ENCODE measurements around the gene NOL4L.

The NOL4L gene

DNA sequence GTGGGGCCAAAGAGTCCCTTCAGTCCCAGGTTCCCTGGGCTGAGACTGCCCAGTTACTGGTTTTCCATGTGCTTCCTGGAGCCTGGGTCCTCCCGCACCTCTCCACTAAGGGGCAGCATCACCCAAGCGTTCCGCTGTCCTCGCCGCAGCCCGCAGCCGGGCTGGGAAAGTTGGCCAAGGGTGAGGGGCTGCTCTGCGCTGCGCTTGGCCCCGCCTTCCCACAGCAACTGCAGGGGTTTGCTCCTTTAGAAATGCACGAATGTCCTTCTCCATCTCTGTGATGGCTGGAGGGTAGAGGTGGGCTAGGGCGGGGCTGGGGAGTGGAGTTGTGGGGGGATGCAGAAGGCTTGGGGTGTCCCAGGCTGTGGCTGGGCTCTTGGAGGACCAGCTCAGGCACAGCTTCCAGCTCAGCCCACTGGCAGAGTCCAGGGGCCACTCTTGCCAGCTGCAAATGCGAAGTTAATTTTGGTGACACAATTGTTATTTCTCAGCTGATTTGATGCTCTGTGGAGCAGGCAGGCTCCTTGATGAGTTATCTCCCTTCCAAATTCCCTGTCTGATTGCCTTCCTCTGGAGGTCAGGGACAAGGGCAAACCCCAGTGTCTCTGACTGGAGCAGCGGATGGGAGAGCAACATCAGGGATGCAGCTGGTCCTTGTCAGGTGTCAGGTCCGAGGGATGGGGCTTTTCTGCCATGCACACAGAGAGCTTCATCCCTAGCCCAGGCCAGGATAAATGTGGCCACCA is 63.2 kb downstream of the NOL4L start:
- peak; percentile 71 for DNase-seq

DNA sequence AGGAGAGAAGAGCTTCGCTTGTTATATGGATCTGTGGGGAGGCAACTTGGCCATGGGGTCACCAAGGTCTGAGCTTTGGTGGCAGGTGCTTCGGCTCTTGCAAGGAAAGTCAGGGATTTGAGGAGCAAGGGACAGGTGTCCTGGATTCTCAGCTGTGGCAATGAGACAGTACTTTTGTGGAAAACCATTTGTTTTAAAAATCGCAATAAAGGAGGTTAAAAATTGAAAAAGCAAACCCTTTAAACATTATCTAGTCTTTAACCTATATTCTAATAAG is 64.3 kb downstream of the NOL4L start:
- no peak for DNase-seq

DNA sequence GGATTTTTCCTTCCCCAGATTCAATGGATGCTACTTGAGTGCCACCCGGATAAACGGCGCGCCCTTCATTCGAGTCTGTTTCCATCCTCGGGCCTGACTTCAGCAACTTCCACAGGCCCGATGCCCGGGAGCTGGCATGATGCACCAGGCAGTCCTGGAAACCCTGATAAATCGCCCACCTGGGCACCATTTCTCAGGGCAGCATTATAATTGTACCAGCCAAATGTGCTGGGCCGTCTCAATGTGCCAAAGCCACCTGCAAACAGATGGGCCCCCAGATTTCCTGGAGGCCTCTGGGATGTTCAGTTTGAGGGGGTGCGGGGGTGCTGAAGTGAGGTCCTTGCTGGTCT is 65.8 kb downstream of the NOL4L start:
- DNase-seq: no peak

DNA sequence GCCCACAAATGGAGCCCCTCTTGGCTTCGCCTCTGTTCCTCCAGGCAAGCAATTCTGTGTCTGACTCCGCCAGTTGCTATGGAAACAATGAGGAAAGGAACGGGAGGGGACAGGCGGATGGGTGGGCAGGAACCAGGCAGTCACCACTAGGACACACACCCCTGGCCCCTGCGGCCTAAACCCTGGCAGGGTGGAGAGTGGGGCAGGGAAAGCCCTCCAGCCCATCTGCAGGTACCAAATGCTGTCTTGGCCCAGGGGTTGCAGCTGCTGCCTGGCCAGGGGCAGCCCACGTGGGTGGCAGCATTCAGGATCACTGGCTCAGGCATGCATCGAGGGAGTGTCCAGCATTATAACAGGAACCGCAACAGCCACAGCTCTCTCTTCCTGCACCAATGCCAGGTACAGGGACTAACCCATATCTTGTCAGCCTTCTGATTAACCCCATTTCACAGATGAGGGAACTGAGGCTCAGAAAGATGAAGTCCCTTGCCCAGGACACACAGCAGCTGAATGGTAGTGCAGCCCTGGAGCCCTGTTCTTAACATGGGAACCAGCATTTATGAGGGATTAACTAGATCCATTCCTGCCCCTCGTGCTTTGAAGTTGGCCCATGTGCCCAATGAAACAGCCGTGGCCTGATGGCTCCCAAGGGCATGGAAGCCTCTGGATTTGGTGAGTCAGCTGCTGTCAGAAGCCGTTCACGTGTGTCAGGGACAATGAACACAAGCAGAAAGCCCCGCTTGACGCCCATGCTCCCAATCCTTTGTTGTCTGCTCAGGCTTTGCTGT is 66.3 kb downstream of the NOL4L start:
- DNase-seq: no peak

DNA sequence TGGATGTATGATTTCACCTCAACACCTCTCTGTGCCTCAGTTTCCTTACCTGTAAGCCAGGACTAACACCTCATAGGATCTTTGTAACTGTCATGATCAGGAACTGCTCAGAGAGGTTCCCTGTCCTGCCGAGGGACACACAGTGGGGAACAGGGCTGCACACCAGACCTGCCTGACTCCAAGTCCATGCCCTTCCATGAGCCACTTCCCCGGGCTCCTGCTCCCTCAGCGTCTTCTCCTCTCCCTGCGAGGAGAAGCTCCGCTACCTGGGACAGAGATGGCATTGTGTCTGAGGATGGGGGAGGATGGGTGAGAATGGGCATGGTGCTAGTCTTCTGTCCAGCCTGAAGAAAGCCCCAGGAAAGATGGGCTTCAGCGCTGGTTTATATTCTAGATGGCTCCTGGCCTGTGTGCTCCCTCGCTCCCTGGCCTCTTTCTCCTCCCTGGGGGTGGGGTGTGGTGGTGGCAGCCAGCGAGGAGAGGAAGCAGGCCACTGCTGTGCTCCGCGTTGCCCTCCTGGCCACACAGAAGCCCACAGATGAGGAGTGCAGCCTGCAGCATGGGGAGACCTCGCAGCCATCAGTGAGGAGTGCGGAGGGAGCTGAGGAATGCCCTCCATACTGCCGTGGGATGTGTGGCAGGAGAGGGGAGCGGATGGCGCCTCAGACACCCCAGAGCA is 67.1 kb downstream of the NOL4L start:
- DNase-seq: no peak

DNA sequence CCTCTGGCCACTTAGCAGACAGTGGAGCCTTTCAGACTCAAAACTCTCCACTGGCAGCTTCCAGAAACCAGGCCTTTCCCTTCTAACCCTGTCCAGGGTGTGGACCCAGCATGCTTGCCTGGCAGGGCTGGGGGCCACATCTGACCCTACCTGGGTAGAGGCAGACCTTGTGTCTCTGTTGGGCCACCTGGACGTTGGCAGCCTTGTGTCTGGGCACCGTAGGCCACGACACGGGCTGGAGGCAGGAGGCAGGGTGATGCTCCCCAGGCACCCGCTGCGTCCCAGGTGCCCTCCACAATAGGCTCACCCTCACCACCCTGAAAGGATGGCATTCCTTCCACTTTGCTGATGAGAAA is 67.6 kb downstream of the NOL4L start:
- no peak for DNase-seq

DNA sequence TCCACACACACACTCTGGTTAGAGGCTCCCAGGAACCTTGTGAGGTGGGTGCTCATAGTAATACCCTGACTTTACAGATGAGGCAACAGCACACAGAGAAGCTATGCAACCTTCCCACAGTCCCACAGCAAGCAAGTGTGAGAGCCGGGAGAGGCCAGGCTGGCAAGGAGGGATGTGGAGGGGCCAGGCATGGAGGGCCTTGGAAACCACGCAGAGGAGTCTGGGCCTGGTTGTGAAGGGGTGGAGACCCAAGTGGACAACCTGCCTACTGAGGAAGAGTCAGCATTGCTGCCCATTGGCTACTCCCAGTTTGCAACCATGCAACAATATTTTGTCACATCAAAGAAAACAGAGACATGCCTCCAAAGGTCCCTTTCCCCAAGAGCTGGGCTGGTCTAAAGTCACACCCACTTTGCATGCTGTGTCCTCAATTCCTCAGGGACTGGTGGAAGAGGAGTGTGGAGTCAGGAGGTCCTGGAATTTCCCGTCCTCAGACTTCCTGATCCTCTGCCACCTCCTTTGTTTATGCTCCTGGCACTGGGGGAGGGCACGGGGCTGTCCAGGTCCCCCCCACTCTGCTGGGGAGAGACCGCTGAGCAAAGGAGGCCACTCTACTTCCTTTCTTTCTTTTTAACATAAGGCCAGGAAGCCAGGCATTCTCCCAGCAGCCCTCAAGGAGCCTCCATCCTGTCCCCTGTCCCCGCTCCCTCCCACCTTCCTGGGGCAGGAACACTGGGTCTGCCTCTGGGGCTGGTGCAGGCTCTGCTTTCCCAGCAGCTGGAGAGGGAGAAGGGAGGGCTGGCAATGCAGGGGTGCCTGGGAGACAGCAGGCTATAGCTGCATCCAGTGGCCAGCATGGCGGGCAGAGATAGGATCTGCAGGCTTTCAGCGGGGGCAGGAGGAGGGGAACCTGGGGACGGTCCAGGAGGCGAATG is 68.3 kb downstream of the NOL4L start:
- DNase-seq: no peak

DNA sequence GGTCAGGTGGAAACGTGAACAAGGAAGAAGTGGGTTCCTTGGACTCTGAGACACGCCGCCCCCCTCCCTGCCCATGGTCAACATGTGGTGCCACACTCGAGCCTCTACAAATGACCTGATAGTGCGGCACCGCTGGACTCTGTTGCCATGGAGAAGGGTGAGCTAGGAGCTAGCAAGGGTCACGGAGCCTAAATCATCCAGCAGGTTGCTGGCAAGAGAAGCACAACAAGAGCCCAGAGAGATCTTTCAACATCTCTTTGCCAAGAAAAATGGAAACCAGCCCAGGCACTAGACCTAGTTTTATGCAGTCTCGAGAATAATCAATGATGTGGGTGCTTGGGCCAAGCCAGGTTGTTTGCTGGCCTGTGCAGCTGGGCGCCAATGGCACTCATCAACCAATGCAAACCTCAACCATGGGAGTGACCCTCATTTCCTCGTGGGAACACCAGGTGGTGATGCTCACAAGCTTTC is 69.5 kb downstream of the NOL4L start:
- DNase-seq: no peak

DNA sequence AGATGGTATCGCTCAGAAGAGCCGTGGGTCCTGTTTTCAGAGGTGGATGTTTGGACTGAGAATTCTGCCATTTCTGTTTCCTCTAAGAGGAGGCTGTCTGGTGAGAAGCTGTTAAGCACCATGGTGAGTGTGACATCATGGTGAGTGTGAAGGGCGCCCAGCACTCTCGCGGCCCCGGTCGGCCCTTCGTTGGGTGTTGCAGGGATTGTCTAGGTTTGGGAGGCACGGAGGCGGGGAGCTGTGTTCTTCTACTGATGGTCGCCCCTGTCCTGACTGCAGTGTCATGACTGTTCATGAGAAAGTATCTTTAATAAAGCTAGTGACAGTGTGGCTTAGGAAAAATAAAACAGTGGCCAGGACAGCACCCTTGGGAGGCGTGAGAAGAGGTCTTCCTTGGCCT is 70.4 kb downstream of the NOL4L start:
- no peak for DNase-seq

DNA sequence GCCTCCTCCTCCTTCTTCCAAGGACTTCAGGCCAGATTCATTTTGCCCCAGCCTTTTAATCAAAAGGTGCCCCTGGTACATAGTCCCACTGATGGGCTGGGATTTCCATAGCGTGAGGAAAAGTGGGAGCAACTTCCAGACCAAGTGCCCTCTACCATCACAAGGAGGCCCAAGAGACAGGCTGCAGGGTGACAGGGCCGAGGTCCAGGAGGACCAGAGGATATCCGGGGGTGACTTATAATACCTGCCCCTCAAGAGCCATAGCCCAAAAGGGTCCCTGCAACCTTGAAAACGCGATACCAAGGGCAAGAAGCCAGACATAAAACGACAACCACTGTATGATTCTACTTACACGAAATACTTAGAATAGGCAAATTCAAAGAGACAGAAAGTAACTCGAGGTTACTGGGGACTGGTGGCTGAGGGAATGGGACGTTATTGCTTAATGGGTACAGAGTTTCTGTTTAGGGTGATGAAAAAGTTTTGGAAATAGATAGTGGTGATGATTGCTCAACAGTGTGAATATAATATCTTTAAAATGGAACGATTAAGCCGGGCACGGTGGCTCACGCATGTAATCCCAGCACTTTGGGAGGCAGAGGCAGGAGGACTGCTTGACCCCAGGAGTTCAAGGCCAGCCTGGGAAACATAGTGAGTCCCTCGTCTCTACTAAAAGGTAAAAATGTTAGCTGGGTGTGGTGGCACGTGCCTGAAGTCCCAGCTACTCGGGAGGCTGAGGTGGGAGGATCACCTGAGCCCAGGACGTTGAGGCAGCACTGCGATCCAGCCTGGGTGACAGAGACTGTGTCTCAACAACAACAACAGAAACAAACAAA is 71.9 kb downstream of the NOL4L start:
- DNase-seq: no peak

DNA sequence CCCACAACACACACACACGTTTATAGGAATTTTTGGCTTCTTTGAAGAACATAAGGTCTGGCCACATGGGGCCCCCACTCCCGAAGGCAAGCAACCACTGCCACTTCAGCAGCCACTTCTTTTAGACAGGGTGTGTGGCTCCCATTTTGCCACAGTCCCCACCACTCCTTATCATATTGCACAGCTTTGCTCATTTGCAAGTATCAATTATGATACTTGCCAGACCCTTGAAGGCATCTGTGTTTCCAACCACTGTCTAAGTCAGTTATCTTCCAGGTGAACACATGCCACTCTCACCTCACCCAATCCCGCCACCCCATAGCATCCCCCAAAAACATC is 73.1 kb downstream of the NOL4L start:
- no peak for DNase-seq

DNA sequence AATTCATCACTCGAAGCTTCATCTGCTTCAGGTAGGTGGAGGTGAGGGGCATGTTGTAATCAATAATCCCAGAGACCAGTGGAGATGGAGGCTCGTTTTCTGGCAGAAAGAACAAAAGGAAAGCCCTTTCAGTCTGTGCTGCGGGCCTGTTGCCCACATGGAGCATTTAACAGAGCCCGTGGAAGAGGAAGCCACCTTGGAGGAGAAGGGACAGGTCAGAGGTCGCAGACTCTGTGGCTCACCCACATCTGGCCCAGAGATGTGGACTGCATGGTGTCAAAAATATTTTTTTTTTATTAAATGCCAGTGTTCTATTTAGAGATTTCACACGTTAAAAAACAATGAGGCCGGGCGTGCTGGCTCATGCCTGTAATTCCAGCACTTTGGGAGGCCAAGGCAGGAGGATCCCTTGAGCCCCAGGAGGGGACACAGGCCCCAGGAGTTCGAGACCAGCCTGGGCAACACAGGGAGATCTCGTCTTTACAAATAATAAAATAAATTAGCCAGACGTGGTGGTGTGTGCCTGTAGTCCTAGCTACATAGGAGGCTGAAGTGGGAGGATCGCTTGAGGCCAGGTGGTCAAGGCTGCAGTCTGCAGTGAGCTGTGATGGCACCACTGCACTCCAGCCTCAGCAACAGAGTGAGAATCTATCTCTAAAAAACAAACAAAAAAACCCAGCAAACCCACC is 73.6 kb downstream of the NOL4L start:
- DNase-seq: no peak

DNA sequence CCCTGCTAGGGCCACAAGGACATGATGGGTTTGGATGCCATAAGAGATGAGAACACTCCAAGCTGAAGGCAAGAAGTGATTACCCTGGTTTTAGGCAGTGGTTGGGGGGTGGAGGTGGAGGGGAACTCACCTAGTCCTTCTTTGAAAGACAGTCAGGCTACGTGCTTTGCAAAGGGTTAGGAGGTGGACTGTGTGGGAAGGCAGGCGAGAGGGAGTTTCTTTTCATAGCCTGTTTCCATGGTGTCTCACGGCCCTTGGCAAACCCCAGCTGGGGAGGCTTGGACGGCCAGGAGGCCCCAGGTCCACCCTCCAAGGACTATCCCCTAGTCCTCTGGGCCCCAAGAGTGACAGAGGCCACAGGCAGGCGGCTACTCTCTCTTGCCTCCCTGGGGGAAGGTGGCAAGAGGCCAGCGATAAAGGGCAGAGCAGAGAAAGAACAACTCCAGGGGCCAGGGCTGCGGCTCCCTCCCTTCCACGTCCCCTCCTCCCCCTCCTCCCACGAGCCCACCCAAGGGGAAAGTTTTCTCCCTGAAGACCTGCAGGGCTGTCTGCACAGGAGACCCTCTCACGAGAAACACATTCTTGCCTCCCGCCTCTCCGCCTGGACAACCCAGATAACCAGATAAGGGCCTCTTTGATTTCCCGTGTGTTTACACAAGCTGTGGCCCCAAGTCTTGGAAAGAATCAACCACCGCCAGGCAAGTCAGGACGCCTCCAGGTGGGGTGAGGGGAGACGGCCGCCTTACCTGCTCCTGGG is 74.4 kb downstream of the NOL4L start:
- no peak for DNase-seq

DNA sequence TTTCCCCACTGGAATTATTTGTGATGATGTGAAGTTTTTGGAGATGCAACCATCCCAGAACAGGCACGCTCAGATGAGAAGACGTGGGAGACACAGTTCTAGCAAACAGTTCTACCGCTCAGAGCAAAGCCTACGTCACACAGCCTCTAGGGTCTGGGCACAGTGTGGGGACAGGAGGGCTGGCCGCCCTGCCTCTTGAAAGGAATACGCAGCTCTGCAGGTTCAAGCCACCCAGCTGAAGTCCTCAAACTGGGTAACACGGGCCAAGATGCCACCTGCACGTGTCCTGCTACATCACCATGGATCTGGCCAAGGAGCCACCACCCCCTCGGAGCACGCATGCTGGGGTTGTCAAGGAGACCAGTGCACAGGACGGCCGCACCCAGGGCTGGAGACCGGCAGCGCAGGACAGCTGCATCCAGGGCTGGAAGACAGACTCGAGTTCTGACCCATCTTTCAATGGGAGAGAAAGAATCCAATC is 75.0 kb downstream of the NOL4L start:
- no peak for DNase-seq

DNA sequence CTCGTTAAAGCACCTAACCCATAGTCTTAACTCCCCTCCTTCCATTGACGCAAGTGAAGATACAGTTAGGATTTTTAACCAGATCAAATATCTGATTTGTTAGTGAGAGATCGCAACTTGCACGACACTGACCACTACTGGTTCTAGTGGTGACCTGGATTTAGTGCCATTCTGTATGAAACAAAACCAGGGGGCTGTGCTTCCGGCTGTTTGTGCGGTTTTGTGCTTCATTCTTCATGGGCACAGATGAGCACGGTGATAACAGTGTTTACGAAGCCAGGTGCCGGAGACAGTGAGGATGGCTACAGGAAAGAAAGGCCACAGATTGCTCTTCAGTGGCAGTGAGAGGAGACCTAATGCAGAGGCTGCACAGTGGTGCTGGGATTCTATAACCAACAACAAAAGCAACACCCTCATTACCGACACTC is 75.5 kb downstream of the NOL4L start:
- peak; percentile 73 for DNase-seq

DNA sequence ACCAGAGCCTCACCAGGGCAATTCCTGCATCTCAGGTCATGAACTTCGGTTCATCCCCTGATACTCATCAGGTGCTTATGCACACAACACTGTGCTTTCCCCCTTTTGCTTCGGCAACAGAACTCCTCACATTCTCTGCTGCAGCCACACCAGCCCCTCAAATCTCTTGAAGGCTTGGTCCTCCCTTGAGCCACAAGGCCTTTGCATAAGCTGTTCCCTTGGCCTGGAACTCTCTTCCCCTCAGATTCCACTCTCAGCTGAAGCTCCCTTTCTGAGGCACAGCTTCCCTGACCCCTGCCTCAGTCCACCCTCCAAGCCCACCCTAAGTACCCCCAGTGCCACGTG is 76.4 kb downstream of the NOL4L start:
- DNase-seq: no peak

DNA sequence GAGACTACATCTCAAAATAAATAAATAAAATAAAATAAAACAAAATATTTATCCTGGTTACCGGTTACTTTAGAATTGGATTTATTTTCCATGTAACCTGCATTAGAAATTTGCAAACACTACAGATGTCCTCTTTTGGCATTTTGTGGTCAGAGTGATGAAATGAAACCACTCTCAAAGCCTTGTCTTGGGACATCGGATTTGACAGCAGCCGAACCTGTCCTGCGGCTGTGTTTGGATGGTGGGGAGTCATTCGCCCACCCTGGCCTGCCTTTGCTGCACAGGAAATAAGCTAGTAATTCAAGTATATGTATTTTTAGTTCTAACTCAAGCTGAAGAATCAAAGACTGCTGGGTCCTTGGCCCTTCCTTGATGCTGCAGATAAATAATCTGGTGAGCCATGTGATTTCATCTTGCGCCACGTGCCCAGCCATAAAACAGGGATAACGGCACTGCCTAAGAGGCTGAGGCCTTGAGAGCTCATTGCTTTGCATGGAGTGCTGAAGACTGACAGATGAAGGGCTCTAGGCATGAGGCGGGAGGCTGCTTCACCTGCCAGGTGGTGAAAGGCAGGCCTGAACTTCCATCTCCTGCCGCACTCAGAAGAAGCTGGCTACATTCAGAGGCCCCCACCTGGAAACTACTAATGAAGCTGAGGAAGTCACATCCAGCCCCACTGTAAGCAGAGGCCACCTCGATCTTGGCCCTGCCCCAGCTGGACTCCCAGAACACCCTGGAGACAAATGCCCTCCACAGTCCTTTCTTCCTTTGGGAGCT is 76.9 kb downstream of the NOL4L start:
- no peak for DNase-seq

DNA sequence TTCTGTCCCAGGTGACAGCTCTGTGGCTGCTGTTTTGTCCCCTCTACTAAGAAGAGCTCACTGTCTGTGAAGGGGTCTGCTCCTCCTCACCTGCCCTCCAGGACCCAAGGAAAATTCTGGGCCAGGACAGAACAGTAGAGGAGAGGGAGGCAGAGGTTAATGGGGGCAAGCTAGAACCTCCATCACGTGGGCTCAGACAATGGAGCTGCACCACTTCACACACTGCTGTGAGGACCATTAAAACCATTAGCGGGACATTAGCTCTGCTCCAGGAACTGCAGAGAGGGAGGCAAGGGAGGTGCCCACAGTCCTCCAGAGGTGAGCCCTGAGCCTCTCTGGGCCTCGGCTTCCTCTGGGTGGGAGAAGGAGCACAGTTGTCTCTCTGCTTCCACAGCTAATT is 78.4 kb downstream of the NOL4L start:
- DNase-seq: no peak

DNA sequence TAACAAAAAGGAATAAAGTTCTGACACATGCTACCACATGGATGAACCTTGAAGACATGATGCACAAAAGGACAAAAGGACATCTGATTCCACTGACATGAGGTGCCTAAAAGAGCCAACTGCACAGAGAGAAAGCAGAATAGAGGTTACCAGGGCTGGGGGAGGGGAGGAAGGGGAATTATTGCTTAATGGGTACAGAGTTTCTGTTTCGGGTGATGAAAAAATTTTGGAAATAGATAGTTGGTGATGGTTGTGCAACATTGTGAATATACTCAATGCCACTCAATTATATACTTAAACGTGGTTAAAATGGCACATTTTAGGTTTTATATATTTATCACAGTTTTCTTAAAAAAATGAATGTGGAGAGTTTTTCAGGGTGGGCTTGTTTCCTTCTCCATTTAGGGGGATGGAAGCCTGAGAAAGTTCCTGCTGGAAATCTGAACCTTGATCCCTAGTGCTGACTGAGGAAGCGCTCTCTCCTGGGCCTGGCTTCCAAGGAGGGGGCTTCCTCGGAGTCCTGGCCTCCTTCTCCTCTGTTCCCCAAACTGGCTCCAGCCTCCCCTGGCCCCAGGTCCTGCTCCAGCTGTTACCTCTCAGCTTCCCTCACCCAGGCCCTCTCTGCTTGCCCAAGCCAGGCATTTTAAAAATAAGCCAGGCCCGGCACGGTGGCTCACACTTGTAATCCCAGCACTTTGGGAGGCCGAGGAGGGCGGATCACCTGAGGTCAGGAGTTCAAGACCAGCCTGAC is 79.2 kb downstream of the NOL4L start:
- no peak for DNase-seq

All from CD4-positive, alpha-beta T cell treated with Interleukin-10 for 1 hour (primary cell).